ENCODE results near the gene TM6SF1.

DNA sequence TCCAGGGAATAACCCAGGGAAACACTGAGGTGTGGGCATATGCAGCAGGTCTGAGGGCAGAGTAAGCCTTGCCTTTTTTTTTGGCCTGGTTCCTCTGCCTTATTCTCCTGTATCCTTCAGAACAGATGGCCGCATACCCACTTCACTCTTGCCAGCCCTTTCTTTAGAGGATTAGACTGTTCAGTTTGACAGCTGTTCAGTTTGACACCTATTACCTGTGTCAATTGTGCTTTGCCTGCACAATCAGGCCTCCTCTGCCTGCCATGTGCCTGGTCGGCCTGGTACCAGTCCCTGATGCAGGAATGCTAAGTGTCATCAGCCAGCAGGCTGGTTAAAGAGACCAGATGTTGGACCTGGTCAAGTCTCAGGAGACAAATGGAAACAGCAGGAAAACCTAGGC, 22.3 kb downstream of the TM6SF1 start:
- TF ChIP-seq POLR2A (IDR thresholded peaks at IDR 0.05), result no peak
- TF ChIP-seq, protein P1, sequence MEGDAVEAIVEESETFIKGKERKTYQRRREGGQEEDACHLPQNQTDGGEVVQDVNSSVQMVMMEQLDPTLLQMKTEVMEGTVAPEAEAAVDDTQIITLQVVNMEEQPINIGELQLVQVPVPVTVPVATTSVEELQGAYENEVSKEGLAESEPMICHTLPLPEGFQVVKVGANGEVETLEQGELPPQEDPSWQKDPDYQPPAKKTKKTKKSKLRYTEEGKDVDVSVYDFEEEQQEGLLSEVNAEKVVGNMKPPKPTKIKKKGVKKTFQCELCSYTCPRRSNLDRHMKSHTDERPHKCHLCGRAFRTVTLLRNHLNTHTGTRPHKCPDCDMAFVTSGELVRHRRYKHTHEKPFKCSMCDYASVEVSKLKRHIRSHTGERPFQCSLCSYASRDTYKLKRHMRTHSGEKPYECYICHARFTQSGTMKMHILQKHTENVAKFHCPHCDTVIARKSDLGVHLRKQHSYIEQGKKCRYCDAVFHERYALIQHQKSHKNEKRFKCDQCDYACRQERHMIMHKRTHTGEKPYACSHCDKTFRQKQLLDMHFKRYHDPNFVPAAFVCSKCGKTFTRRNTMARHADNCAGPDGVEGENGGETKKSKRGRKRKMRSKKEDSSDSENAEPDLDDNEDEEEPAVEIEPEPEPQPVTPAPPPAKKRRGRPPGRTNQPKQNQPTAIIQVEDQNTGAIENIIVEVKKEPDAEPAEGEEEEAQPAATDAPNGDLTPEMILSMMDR (IDR thresholded peaks at IDR 0.05), result no peak
- TF ChIP-seq EP300 (IDR thresholded peaks at IDR 0.05), result no peak

Measured in upper lobe of left lung (tissue), 4 donors.